Duodenal mucosa (tissue), 2 donors: ENCODE measurements around the gene SEMA6A.

Experiments used
- H3K27ac ChIP-seq: one replicate; pipeline ENCODE4 v1.7.0; 2013; ENCODE audit warnings: low read depth, low read length
- H3K27me3 ChIP-seq, 2 donors: one replicate each; pipeline ENCODE4 v1.7.0; 2013; ENCODE audit warnings: low read length in 2 of 2, control low read depth in 1 of 2; ENCODE audit not compliant: insufficient read depth in 2 of 2, control insufficient read depth in 1 of 2
- H3K36me3 ChIP-seq, 2 donors: one replicate each; pipeline ENCODE4 v1.7.0; 2013; ENCODE audit warnings: low read length in 2 of 2, control low read depth in 1 of 2; ENCODE audit not compliant: insufficient read depth in 2 of 2, control insufficient read depth in 1 of 2
- H3K4me1 ChIP-seq, 2 donors: one replicate each; pipeline ENCODE4 v1.7.0; 2013; ENCODE audit warnings: low read length in 2 of 2, control low read depth in 1 of 2; ENCODE audit not compliant: insufficient read depth in 2 of 2, control insufficient read depth in 1 of 2
- H3K4me3 ChIP-seq, 2 donors: one replicate each; pipeline ENCODE4 v1.7.0; 2013; ENCODE audit warnings: low read length in 2 of 2, low read depth in 1 of 2
- H3K9ac ChIP-seq, 2 donors: one replicate each; pipeline ENCODE4 v1.7.0; 2013; ENCODE audit warnings: low read length in 2 of 2, low read depth in 1 of 2
- H3K9me3 ChIP-seq, 2 donors: one replicate each; pipeline ENCODE4 v1.7.0; 2013; ENCODE audit warnings: low read length in 2 of 2, control low read depth in 1 of 2; ENCODE audit not compliant: control insufficient read depth in 1 of 2

SEMA6A gene

DNA sequence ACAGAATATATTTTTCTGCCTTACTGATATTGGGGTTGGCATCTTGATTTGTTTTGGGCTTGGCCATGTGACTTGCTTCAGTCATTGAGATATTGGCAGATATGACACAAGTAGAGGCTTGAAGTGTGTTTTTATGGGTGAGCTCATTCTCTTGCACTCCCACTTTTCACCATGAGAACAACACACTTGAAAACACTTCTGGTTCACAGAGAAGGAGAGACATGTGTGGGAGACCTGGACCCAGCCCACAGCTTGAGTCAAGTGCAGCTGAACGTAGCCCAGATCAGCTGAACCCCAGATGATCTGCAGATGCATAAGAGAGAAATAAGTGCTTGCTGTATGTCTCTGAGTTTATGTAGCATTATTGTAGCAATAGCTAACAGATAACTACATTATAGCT, 155.4 kb downstream of the SEMA6A start:
- no peaks in the 10 kb centered on the region for H3K9me3 ChIP-seq
- H3K4me3 ChIP-seq: no peak overlapping the region
- H3K27me3 ChIP-seq: no peaks in the 10 kb centered on the region
- H3K27ac ChIP-seq: no peak overlapping the region
- no peak overlapping the region for H3K9ac ChIP-seq
- no peaks in the 10 kb centered on the region for H3K4me1 ChIP-seq
- no peaks in the 10 kb centered on the region for H3K36me3 ChIP-seq

- Histone ChIP-seq H3K27me3 (no peaks in the 10 kb centered on the region), H3K27ac (no peak overlapping the region), H3K36me3 (no peaks in the 10 kb centered on the region), H3K9me3 (no peaks in the 10 kb centered on the region), H3K4me1 (no peaks in the 10 kb centered on the region), H3K4me3 (no peak overlapping the region), H3K9ac (no peak overlapping the region)
These were observed 155.8 kb downstream of the SEMA6A start for GRCh38 chr5:116418774-116419173.

GRCh38 chr5:116418016-116418415, 156.6 kb downstream of the SEMA6A start:
- Histone ChIP-seq H3K27ac (no peak overlapping the region), H3K4me1 (no peaks in the 10 kb centered on the region), H3K27me3 (no peaks in the 10 kb centered on the region), H3K9me3 (no peaks in the 10 kb centered on the region), H3K36me3 (no peaks in the 10 kb centered on the region), H3K4me3 (no peak overlapping the region), H3K9ac (no peak overlapping the region)

- no peaks in the 10 kb centered on the region for H3K36me3 ChIP-seq
- H3K4me1 ChIP-seq: no peaks in the 10 kb centered on the region
- H3K4me3 ChIP-seq: no peak overlapping the region
- H3K9me3 ChIP-seq: no peaks in the 10 kb centered on the region
- no peaks in the 10 kb centered on the region for H3K27me3 ChIP-seq
- no peak overlapping the region for H3K27ac ChIP-seq
- no peak overlapping the region for H3K9ac ChIP-seq
These were observed 158.6 kb downstream of the SEMA6A start for GRCh38 chr5:116415989-116416388.

GRCh38 chr5:116415182-116415581, 159.4 kb downstream of the SEMA6A start:
- no peak overlapping the region for H3K9ac ChIP-seq
- H3K27ac ChIP-seq: no peak overlapping the region
- H3K36me3 ChIP-seq: no peaks in the 10 kb centered on the region
- no peaks in the 10 kb centered on the region for H3K9me3 ChIP-seq
- no peaks in the 10 kb centered on the region for H3K27me3 ChIP-seq
- no peak overlapping the region for H3K4me3 ChIP-seq
- no peaks in the 10 kb centered on the region for H3K4me1 ChIP-seq

DNA sequence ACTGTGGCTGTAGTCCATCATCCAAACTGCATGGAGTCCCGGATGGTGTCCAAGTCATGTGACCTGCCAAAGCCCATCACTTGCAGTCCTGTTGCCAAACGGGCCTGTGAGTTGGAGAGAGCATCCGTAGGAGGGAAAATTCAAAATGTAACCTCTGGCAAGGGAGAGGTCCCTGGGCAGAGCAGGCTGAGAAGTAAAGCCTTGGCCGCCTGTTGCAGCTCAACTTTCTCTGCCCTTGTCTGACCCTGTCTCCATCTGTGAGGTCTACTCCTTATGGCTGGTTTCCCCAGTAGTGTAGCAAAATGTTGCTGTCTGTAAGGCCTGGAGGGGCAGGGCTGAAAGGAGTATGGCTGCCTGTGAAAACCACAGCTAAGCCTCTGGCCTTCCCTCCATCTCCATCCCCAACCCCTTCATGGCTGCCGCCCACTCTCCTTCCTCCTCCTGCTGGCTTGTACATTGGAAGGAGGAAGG, 163.5 kb downstream of the SEMA6A start:
- no peak overlapping the region for H3K4me3 ChIP-seq
- no peak overlapping the region for H3K27ac ChIP-seq
- H3K4me1 ChIP-seq: no peaks in the 10 kb centered on the region
- no peaks in the 10 kb centered on the region for H3K36me3 ChIP-seq
- H3K9ac ChIP-seq: no peak overlapping the region
- H3K9me3 ChIP-seq: no peaks in the 10 kb centered on the region
- no peaks in the 10 kb centered on the region for H3K27me3 ChIP-seq

DNA sequence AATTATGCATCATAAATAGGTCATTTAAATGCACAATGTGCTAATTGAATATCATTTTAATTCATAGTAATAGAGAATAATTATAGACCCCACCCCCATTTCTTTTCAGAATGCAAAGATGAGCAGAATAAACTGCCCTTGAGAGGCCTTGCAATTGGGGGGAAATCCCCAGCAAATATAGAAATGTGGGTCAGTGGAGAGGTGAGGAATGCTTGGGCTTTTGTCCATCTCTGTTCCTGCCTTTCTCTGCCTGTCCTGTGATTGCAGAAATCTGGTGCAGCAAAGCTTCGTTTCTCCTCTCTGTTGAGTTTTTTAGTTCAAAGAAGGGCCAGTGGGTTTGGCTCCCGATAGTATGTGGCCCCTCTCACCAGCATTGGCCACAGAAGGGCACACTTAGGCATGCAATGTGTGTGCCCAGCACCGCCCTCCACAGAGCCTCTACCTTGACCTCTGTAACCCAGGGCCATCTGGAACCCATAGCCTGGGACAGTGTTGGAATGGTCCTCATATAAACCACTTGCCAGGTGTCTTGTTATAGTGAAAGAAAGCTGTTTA, 164.2 kb downstream of the SEMA6A start:
- Histone ChIP-seq H3K4me1 (no peaks in the 10 kb centered on the region), H3K27me3 (no peaks in the 10 kb centered on the region), H3K4me3 (no peak overlapping the region), H3K27ac (no peak overlapping the region), H3K9me3 (no peaks in the 10 kb centered on the region), H3K9ac (no peak overlapping the region), H3K36me3 (no peaks in the 10 kb centered on the region)

DNA sequence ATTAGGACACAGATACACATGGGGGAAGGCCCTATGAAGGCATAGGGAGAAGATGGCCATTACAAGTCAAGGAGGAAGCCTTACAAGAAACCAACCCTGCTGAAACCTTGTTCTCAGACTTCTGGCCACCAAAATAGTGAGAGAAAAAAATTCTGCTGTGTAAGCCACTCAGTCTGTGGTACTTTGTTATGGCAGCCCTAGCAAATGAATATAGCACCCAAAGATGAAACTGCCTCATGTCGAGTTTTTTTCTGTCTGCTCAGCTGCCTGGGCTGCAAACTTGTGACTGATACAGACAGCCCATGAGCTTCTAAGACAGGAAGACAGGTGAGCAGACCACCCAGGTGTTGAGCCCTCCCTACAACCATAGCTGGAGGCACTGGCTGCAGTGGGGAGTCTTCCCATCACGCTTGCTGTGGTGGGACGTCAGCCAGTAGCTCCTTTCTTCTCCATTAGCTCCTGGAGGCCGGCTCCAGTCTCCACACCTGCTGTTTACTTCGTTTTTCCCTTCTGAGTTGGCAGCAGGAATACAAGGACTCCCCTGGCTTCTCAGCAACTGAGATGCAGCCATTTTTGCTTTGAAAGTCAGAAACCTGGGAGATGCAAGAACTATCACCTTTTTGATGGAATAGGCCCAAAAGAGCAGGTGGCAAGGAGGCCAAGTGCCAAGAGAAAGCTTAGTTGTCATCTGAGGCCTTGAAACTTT, 164.9 kb downstream of the SEMA6A start:
- H3K4me3 ChIP-seq: no peak overlapping the region
- no peaks in the 10 kb centered on the region for H3K4me1 ChIP-seq
- H3K27me3 ChIP-seq: no peaks in the 10 kb centered on the region
- no peak overlapping the region for H3K9ac ChIP-seq
- no peak overlapping the region for H3K27ac ChIP-seq
- H3K9me3 ChIP-seq: no peaks in the 10 kb centered on the region
- H3K36me3 ChIP-seq: no peaks in the 10 kb centered on the region

DNA sequence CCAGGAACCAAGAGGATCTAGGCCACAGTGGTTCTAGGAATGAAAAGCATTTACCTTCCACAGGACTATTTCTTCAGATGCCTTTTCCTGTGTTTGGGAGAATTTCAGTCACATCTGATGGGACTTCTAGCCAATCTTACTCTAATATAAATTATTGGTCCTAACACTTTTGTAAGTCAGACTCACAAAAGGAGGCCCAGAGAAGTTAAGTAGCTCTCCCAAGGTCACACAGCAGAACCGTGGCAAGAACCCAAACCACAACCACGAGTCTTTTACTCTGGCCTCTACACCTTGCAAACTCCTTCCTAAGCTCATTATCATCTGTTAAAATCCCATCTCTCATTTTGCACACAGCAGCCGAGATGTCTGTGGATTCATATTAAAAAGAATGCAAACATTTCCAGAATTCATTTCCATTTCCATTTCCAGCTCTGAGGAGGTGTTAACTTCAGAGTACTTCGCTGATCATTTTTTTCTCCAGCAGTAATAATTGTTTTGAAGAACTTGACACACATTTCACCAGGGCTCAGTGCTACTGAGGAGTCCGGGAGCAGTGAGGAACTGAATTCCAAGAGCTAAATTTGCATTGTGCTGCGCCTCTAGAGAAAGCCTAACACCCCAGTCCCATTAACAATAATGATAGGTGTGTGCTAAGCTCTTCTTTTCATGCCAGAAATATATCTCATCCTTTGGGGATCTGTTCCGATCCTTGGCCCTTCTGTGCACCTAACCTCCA, 168.1 kb downstream of the SEMA6A start:
- Histone ChIP-seq H3K9me3 (no peaks in the 10 kb centered on the region), H3K4me1 (no peaks in the 10 kb centered on the region), H3K27me3 (no peaks in the 10 kb centered on the region)

GRCh38 chr5:116404792-116405191, 169.8 kb downstream of the SEMA6A start:
- no peaks in the 10 kb centered on the region for H3K4me1 ChIP-seq
- H3K4me3 ChIP-seq: no peak overlapping the region
- no peaks in the 10 kb centered on the region for H3K9me3 ChIP-seq
- H3K36me3 ChIP-seq: no peaks in the 10 kb centered on the region
- H3K9ac ChIP-seq: no peak overlapping the region
- no peaks in the 10 kb centered on the region for H3K27me3 ChIP-seq
- H3K27ac ChIP-seq: no peak overlapping the region

More for the DNA sequence above, 168.1 kb downstream of the SEMA6A start:
- Histone ChIP-seq H3K9ac (no peak overlapping the region), H3K4me3 (no peak overlapping the region), H3K27ac (no peak overlapping the region), H3K36me3 (no peaks in the 10 kb centered on the region)
